HFFc6 (cell line): Measurements from ENCODE around the gene MRPL12. TPM values are rescaled to one million over a fixed set of nuclear protein-coding genes. Genes with fewer than 3 reads are reported as not detected.

ENCODE experiments used
- DNase-seq: peaks from one replicate; pipeline ENCODE4 v3.0.0-alpha.2; 2018
- H3K27ac Mint-ChIP-seq: 2 replicates; pipeline ENCODE4 v1.8.0; 2020; ENCODE audit warnings: mild to moderate bottlenecking, mixed read lengths
- H3K27me3 Mint-ChIP-seq: 2 replicates; pipeline ENCODE4 v1.8.0; 2021; ENCODE audit warnings: mild to moderate bottlenecking, moderate library complexity, mixed read lengths; ENCODE audit not compliant: insufficient read depth
- H3K36me3 Mint-ChIP-seq: 2 replicates; pipeline ENCODE4 v1.8.0; 2021; ENCODE audit warnings: low read depth, mixed read lengths
- H3K4me1 Mint-ChIP-seq: 2 replicates; pipeline ENCODE4 v1.8.0; 2020; ENCODE audit warnings: low read depth, mixed read lengths
- H3K4me3 Mint-ChIP-seq: 2 replicates; pipeline ENCODE4 v1.8.0; 2020; ENCODE audit warnings: mild to moderate bottlenecking, moderate library complexity, mixed read lengths
- H3K9me3 Mint-ChIP-seq: 2 replicates; pipeline ENCODE4 v1.8.0; 2020; ENCODE audit warnings: mild to moderate bottlenecking, mixed read lengths
- CTCF ChIP-seq: fragments of 200-600 bp; sonication (generic); IDR thresholded peaks from 2 replicates; pipeline ENCODE4 v1.5.0; 2021; ENCODE audit warnings: antibody characterized with exemption, mild to moderate bottlenecking
- total RNA-seq, 6 experiments: library from RNA; stranded (reverse); fragmentation: NEBNext Ultra II Directional; extraction: Animal tissue kit (Norgen Biotek cat#: 25700); gene quantifications; 2 replicates in 1 of 6; 3 replicates in 5 of 6; pipeline ENCODE4 v1.2.3, GENCODE V29; 2021

MRPL12 gene
- total RNA-seq, 6 experiments from 2014 or later, result 105 to 124 (median 113) TPM

GRCh38 chr17:81687770-81688541 is 15.2 kb upstream of the MRPL12 start:
- peaks cover 17% of the 10 kb centered on the region for H3K4me1 Mint-ChIP-seq
- H3K27me3 Mint-ChIP-seq, result peaks cover 16% of the 10 kb centered on the region
- no peaks in the 10 kb centered on the region for H3K9me3 Mint-ChIP-seq
- TF ChIP-seq CTCF, result no peak
- H3K27ac Mint-ChIP-seq, result peak overlapping the region; percentile 55; the same call in 1 of the 2 replicates
- H3K36me3 Mint-ChIP-seq, result peaks cover 20% of the 10 kb centered on the region
- no peak for DNase-seq
- H3K4me3 Mint-ChIP-seq, result no peak overlapping the region

DNA sequence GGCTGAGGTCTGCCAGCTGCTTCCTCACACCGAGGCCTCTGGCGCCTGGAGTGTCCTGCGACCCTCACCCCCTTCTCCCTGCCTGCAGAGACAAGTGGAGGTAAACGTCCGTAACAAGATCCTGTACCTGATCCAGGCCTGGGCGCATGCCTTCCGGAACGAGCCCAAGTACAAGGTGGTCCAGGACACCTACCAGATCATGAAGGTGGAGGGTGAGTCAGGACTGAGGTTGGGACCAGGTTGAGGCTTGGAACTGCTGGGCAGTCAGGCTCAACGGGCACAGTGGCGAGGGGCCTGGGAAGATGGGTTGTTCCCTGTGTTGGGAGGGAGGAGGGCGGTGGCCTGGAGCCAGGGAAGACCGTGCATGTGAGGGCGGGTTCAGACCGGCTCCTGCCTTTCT is 14.6 kb upstream of the MRPL12 start:
- Mint-ChIP-seq H3K27me3 (peaks cover 15% of the 10 kb centered on the region), H3K9me3 (no peaks in the 10 kb centered on the region), H3K4me1 (peaks cover 16% of the 10 kb centered on the region), H3K27ac (no peak overlapping the region), H3K36me3 (peaks cover 19% of the 10 kb centered on the region), H3K4me3 (no peak overlapping the region)
- no peak for TF ChIP-seq CTCF
- DNase-seq, result no peak

GRCh38 chr17:81690066-81690465 is 13.1 kb upstream of the MRPL12 start:
- Mint-ChIP-seq H3K4me1 (peaks cover 7% of the 10 kb centered on the region), H3K4me3 (no peak overlapping the region), H3K36me3 (peaks cover 11% of the 10 kb centered on the region), H3K27me3 (peaks cover 8% of the 10 kb centered on the region), H3K27ac (no peak overlapping the region), H3K9me3 (no peaks in the 10 kb centered on the region)
- no peak for DNase-seq
- no peak for TF ChIP-seq CTCF

- H3K36me3 Mint-ChIP-seq, result peaks cover 6% of the 10 kb centered on the region
- DNase-seq, result no peak
- H3K4me1 Mint-ChIP-seq, result peaks cover 2% of the 10 kb centered on the region
- no peaks in the 10 kb centered on the region for H3K9me3 Mint-ChIP-seq
- H3K27me3 Mint-ChIP-seq, result peaks cover 6% of the 10 kb centered on the region
- H3K4me3 Mint-ChIP-seq, result no peak overlapping the region
- TF ChIP-seq CTCF, result no peak
- no peak overlapping the region for H3K27ac Mint-ChIP-seq
Observed at GRCh38 chr17:81690549-81690948, 12.6 kb upstream of the MRPL12 start.

- Mint-ChIP-seq H3K36me3 (peaks cover 4% of the 10 kb centered on the region; the same call in 1 of the 2 replicates), H3K4me3 (no peak overlapping the region), H3K27ac (no peak overlapping the region), H3K4me1 (no peaks in the 10 kb centered on the region), H3K27me3 (peaks cover 6% of the 10 kb centered on the region), H3K9me3 (no peaks in the 10 kb centered on the region)
- DNase-seq, result no peak
- TF ChIP-seq CTCF, result no peak
Observed at GRCh38 chr17:81691196-81691595, 12.0 kb upstream of the MRPL12 start.
